22Rv1 (cell line): Measurements from ENCODE around the gene BTBD1.

Source experiments
- CTCF ChIP-seq: fragments of 450-650 bp; IDR thresholded peaks from 2 replicates; pipeline ENCODE4 v1.5.1; 2017; ENCODE audit warnings: mild to moderate bottlenecking
- ZFX ChIP-seq: fragments of 450-650 bp; IDR thresholded peaks from 2 replicates; pipeline ENCODE4 v1.6.1; 2017; ENCODE audit warnings: antibody characterized with exemption, borderline replicate concordance

- TF ChIP-seq CTCF (no peak), ZFX (no peak)
Observed at GRCh38 chr15:82985688-82986441, 81.2 kb downstream of the BTBD1 start, which contains the start of gene RAMAC.
